Colonic mucosa (tissue), 4 donors: ENCODE data around the gene VPS4B. TPM values are rescaled to one million over a fixed set of nuclear protein-coding genes. Genes with fewer than 3 reads are reported as not detected.

Experiments
- DNase-seq: peaks from one replicate; pipeline ENCODE4 v3.0.0-alpha.2; 2020
- H3K27ac ChIP-seq: fragments of 200-600 bp; one replicate; pipeline ENCODE4 v1.8.0; 2021
- H3K27me3 ChIP-seq: fragments of 200-600 bp; one replicate; pipeline ENCODE4 v1.8.0; 2021
- H3K36me3 ChIP-seq: fragments of 200-600 bp; one replicate; pipeline ENCODE4 v1.8.0; 2021
- H3K4me1 ChIP-seq: fragments of 200-600 bp; one replicate; pipeline ENCODE4 v1.8.0; 2021; ENCODE audit warnings: mild to moderate bottlenecking
- H3K4me3 ChIP-seq: fragments of 200-600 bp; one replicate; pipeline ENCODE4 v1.8.0; 2021
- H3K9ac ChIP-seq, 2 donors: one replicate each; pipeline ENCODE4 v1.7.0; 2013; ENCODE audit warnings: control low read depth in 2 of 2, low read depth in 2 of 2, low read length in 2 of 2
- H3K9me3 ChIP-seq: fragments of 200-600 bp; one replicate; pipeline ENCODE4 v1.8.0; 2021
- CTCF ChIP-seq: fragments of 200-600 bp; IDR thresholded peaks from one replicate; pipeline ENCODE4 v1.8.0; 2022; ENCODE audit warnings: antibody characterized with exemption, mild to moderate bottlenecking
- intact Hi-C: fragments of 100-400 bp; cut with DNase I; formaldehyde crosslinking; loops from one replicate; pipeline ENCODE4 v1.14.1; 2022
- total RNA-seq, 2 donors: library from RNA; stranded (reverse); fragmentation: NEBNext Ultra II Directional in 1 of 2; extraction: Animal tissue kit (Norgen Biotek cat#: 25700) in 1 of 2; gene quantifications; one replicate each; pipeline ENCODE4 v1.2.1, GENCODE V29; 2021
- donor health status: healthy.
- donor health status: DM: no; HTN: no; CAD: no.
- donor health status: DM: no; HTN: no; CAD: no.

VPS4B gene
- total RNA-seq, 2 donors from 2014 or later, result 96.3 to 127 TPM

GRCh38 chr18:63443829-63444228 is 21.6 kb upstream of the VPS4B start:
- intact Hi-C loops, result loop anchor here (5.0 kb wide), 1 partner anchor 427 kb away; no protein-coding TSS in a partner anchor
- H3K9me3 ChIP-seq, result no peaks in the 10 kb centered on the region
- H3K27ac ChIP-seq, result no peak overlapping the region
- DNase-seq, result no peak
- no peaks in the 10 kb centered on the region for H3K36me3 ChIP-seq
- no peak overlapping the region for H3K9ac ChIP-seq
- H3K4me1 ChIP-seq, result no peaks in the 10 kb centered on the region
- H3K4me3 ChIP-seq, result no peak overlapping the region
- no peaks in the 10 kb centered on the region for H3K27me3 ChIP-seq
- no peak for TF ChIP-seq CTCF

- Histone ChIP-seq H3K27ac (no peak overlapping the region), H3K4me1 (no peaks in the 10 kb centered on the region)
- intact Hi-C loops, result loop anchor here (5.0 kb wide), 1 partner anchor 424 kb away; no protein-coding TSS in a partner anchor
Measured at GRCh38 chr18:63440881-63441280, 18.6 kb upstream of the VPS4B start.

GRCh38 chr18:63440219-63440618 is 17.9 kb upstream of the VPS4B start:
- H3K9ac ChIP-seq, result no peak overlapping the region
- H3K27ac ChIP-seq, result no peak overlapping the region
- H3K4me3 ChIP-seq, result no peak overlapping the region
- no peaks in the 10 kb centered on the region for H3K27me3 ChIP-seq
- no peaks in the 10 kb centered on the region for H3K4me1 ChIP-seq
- intact Hi-C loops, result loop anchor here (5.0 kb wide), 1 partner anchor 423 kb away; no protein-coding TSS in a partner anchor
- no peaks in the 10 kb centered on the region for H3K36me3 ChIP-seq
- no peak for TF ChIP-seq CTCF
- no peak for DNase-seq
- H3K9me3 ChIP-seq, result no peaks in the 10 kb centered on the region

More at GRCh38 chr18:63440881-63441280, 18.6 kb upstream of the VPS4B start:
- Histone ChIP-seq H3K4me3 (no peak overlapping the region), H3K9ac (no peak overlapping the region), H3K36me3 (no peaks in the 10 kb centered on the region), H3K27me3 (no peaks in the 10 kb centered on the region), H3K9me3 (no peaks in the 10 kb centered on the region)
- DNase-seq, result no peak
- TF ChIP-seq CTCF, result no peak

- TF ChIP-seq CTCF, result peak; percentile 61
- Histone ChIP-seq H3K27ac (no peak overlapping the region), H3K9ac (no peak overlapping the region), H3K9me3 (no peaks in the 10 kb centered on the region), H3K4me1 (no peaks in the 10 kb centered on the region), H3K27me3 (no peaks in the 10 kb centered on the region), H3K4me3 (no peak overlapping the region), H3K36me3 (no peaks in the 10 kb centered on the region)
- peak; percentile 51 for DNase-seq
- intact Hi-C loops, result loop anchor here (5.0 to 10.0 kb wide), 2 partner anchors 95 to 317 kb away; no protein-coding TSS in a partner anchor
Measured at GRCh38 chr18:63439334-63439733, 17.1 kb upstream of the VPS4B start.

GRCh38 chr18:63438181-63438580 is 15.9 kb upstream of the VPS4B start:
- Histone ChIP-seq H3K4me3 (no peak overlapping the region), H3K4me1 (no peaks in the 10 kb centered on the region), H3K9ac (no peak overlapping the region), H3K27me3 (no peaks in the 10 kb centered on the region), H3K27ac (no peak overlapping the region), H3K9me3 (no peaks in the 10 kb centered on the region), H3K36me3 (no peaks in the 10 kb centered on the region)
- intact Hi-C loops, result loop anchor here (5.0 to 10.0 kb wide), 2 partner anchors 93 to 316 kb away; no protein-coding TSS in a partner anchor
- no peak for TF ChIP-seq CTCF
- DNase-seq, result no peak
